GM18867 (cell line): ENCODE measurements around the gene INTS11.
"Not testable (repeated sequence)": the region's sequence is repeated elsewhere in the genome, so short reads cannot be mapped to it uniquely, and the experiment has no call there.

Source experiments
- ATAC-seq: cut with Tn5 transposase; IDR thresholded peaks from one replicate; pipeline ENCODE4 v1.9.1; 2021; ENCODE audit warnings: mild to moderate bottlenecking, moderate library complexity; ENCODE audit not compliant: unreplicated experiment

Gene INTS11

GRCh38 chr1:1324524-1325287 is at the start of gene INTS11, which contains the start of gene CPTP:
Gene INTS11, minus strand, starts transcription at chr1:1324660. Its CDS starts 52 bp downstream, at chr1:1324608.
Gene CPTP, plus strand, starts transcription at chr1:1324802. Its CDS starts 2,109 bp downstream, at chr1:1326911.
- ATAC-seq = peak; percentile 64

- ATAC-seq = no peak
Measured at GRCh38 chr1:1373815-1374588, 49.5 kb upstream of the INTS11 start.

- ATAC-seq = no peak
Measured at GRCh38 chr1:1373051-1373814, 48.8 kb upstream of the INTS11 start.

GRCh38 chr1:1371746-1372711 is 47.6 kb upstream of the INTS11 start:
- no peak for ATAC-seq

- no peak for ATAC-seq
Measured at GRCh38 chr1:1371364-1371745, 46.9 kb upstream of the INTS11 start.

GRCh38 chr1:1370771-1371300 is 46.4 kb upstream of the INTS11 start:
- ATAC-seq = no peak

- not testable (repeated sequence) for ATAC-seq
Measured at GRCh38 chr1:1370094-1370493, 45.6 kb upstream of the INTS11 start.

GRCh38 chr1:1367315-1367714 is 42.9 kb upstream of the INTS11 start:
- no peak for ATAC-seq

- no peak for ATAC-seq
Measured at GRCh38 chr1:1366699-1367066, 42.2 kb upstream of the INTS11 start.

GRCh38 chr1:1365875-1366698 is 41.6 kb upstream of the INTS11 start:
- ATAC-seq = no peak

- ATAC-seq = no peak
Measured at GRCh38 chr1:1364266-1364665, 39.8 kb upstream of the INTS11 start.

GRCh38 chr1:1361982-1362423 is 37.5 kb upstream of the INTS11 start:
- no peak for ATAC-seq

- no peak for ATAC-seq
Measured at GRCh38 chr1:1361233-1361981, 36.9 kb upstream of the INTS11 start.

GRCh38 chr1:1360506-1361169 is 36.2 kb upstream of the INTS11 start:
- no peak for ATAC-seq

- ATAC-seq = no peak
Measured at GRCh38 chr1:1359664-1360468, 35.4 kb upstream of the INTS11 start.

GRCh38 chr1:1359308-1359663 is 34.8 kb upstream of the INTS11 start:
- no peak for ATAC-seq
